ENCODE measurements around the gene UBA1. TPM values are rescaled to one million over a fixed set of nuclear protein-coding genes. Genes with fewer than 3 reads are reported as not detected.

The UBA1 gene
- total RNA-seq, 1 donor from 2014 or later: 168 TPM

GRCh38 chrX:47174376-47174775 is 19.3 kb upstream of the UBA1 start:
- no peaks in the 10 kb centered on the region for H3K27me3 ChIP-seq
- no peak for TF ChIP-seq POLR2A (IDR thresholded peaks at IDR 0.05)
- no peak for TF ChIP-seq CTCF (IDR thresholded peaks at IDR 0.05)
- TF ChIP-seq POLR2AphosphoS5 (IDR thresholded peaks at IDR 0.05; ENCODE audit: insufficient read depth in 1 of 2, low read depth in 1 of 2): no peak
- no peak for DNase-seq (ENCODE audit: extremely low spot score in 2 of 2)
- H3K36me3 ChIP-seq: peaks cover 0 to 50% of the 10 kb centered on the region in 2 donors
- no peaks in the 10 kb centered on the region for H3K9me3 ChIP-seq
- H3K4me1 ChIP-seq: no peaks in the 10 kb centered on the region
- intact Hi-C loops (cut with DNase I): no loop called here
- H3K4me3 ChIP-seq: no peak overlapping the region
- no peak overlapping the region for H3K27ac ChIP-seq

GRCh38 chrX:47174846-47175587 is 18.6 kb upstream of the UBA1 start:
- Histone ChIP-seq H3K9me3 (no peaks in the 10 kb centered on the region), H3K27ac (no peak overlapping the region), H3K4me3 (no peak overlapping the region), H3K27me3 (no peaks in the 10 kb centered on the region), H3K4me1 (no peaks in the 10 kb centered on the region), H3K36me3 (peaks cover 0 to 50% of the 10 kb centered on the region in 2 donors)
- intact Hi-C loops (cut with DNase I): no loop called here
- TF ChIP-seq POLR2A (IDR thresholded peaks at IDR 0.05): no peak
- no peak for TF ChIP-seq CTCF (IDR thresholded peaks at IDR 0.05)
- TF ChIP-seq POLR2AphosphoS5 (IDR thresholded peaks at IDR 0.05; ENCODE audit: insufficient read depth in 1 of 2, low read depth in 1 of 2): no peak
- DNase-seq (ENCODE audit: extremely low spot score in 2 of 2): no peak

GRCh38 chrX:47175588-47175980 is 18.0 kb upstream of the UBA1 start:
- no peaks in the 10 kb centered on the region for H3K9me3 ChIP-seq
- H3K4me1 ChIP-seq: no peaks in the 10 kb centered on the region
- H3K4me3 ChIP-seq: no peak overlapping the region
- intact Hi-C loops (cut with DNase I): no loop called here
- no peak for DNase-seq (ENCODE audit: extremely low spot score in 2 of 2)
- no peak overlapping the region for H3K27ac ChIP-seq
- no peak for TF ChIP-seq CTCF (IDR thresholded peaks at IDR 0.05)
- no peak for TF ChIP-seq POLR2AphosphoS5 (IDR thresholded peaks at IDR 0.05; ENCODE audit: insufficient read depth in 1 of 2, low read depth in 1 of 2)
- TF ChIP-seq POLR2A (IDR thresholded peaks at IDR 0.05): no peak
- peaks cover 0 to 53% of the 10 kb centered on the region in 2 donors for H3K36me3 ChIP-seq
- no peaks in the 10 kb centered on the region for H3K27me3 ChIP-seq

GRCh38 chrX:47176101-47176740 is 17.4 kb upstream of the UBA1 start:
- H3K36me3 ChIP-seq: peaks cover 0 to 59% of the 10 kb centered on the region in 2 donors
- no peaks in the 10 kb centered on the region for H3K4me1 ChIP-seq
- intact Hi-C loops (cut with DNase I): no loop called here
- no peak overlapping the region for H3K4me3 ChIP-seq
- no peaks in the 10 kb centered on the region for H3K9me3 ChIP-seq
- TF ChIP-seq CTCF (IDR thresholded peaks at IDR 0.05) (no peak), POLR2A (IDR thresholded peaks at IDR 0.05) (no peak), POLR2AphosphoS5 (IDR thresholded peaks at IDR 0.05; ENCODE audit: insufficient read depth in 1 of 2, low read depth in 1 of 2) (no peak)
- DNase-seq (ENCODE audit: extremely low spot score in 2 of 2): no peak
- no peak overlapping the region for H3K27ac ChIP-seq
- H3K27me3 ChIP-seq: no peaks in the 10 kb centered on the region

GRCh38 chrX:47177079-47177478 is 16.6 kb upstream of the UBA1 start:
- Histone ChIP-seq H3K27ac (no peak overlapping the region), H3K27me3 (no peaks in the 10 kb centered on the region), H3K9me3 (no peaks in the 10 kb centered on the region), H3K4me1 (no peaks in the 10 kb centered on the region), H3K4me3 (no peak overlapping the region), H3K36me3 (peaks cover 0 to 68% of the 10 kb centered on the region in 2 donors)
- intact Hi-C loops (cut with DNase I): no loop called here
- no peak for DNase-seq (ENCODE audit: extremely low spot score in 2 of 2)
- TF ChIP-seq CTCF (IDR thresholded peaks at IDR 0.05): no peak
- no peak for TF ChIP-seq POLR2AphosphoS5 (IDR thresholded peaks at IDR 0.05; ENCODE audit: insufficient read depth in 1 of 2, low read depth in 1 of 2)
- no peak for TF ChIP-seq POLR2A (IDR thresholded peaks at IDR 0.05)

All from vagina (tissue), 2 donors.